ENCODE measurements around the gene SEC22A.

SEC22A gene

DNA sequence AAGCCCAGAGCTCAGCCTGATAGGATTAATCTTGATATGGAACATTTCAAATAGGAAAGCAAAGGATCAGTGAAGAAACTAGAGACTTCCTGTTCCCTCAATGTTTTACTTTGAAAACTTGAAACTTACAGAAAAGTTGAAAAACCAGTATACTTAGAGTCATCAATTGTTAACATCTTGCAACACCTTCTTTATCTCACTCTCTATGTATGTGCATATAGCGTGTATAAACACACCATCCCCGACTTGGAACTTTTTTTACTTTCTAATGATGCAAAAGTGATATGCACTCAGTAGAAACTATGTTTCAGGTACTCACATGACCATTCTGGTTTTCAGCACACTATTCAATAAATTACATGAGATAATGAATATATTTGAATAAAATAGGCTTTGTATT, 60.5 kb downstream of the SEC22A start:
- FAIRE-seq (no peak), DNase-seq (ENCODE audit: low spot score) (no peak)

GRCh38 chr3:123262868-123263267, 61.1 kb downstream of the SEC22A start:
- DNase-seq (ENCODE audit: low spot score): no peak
- no peak for FAIRE-seq

- no peak for FAIRE-seq
- no peak for DNase-seq (ENCODE audit: low spot score)
These were observed 62.2 kb downstream of the SEC22A start for GRCh38 chr3:123263941-123264340.

DNA sequence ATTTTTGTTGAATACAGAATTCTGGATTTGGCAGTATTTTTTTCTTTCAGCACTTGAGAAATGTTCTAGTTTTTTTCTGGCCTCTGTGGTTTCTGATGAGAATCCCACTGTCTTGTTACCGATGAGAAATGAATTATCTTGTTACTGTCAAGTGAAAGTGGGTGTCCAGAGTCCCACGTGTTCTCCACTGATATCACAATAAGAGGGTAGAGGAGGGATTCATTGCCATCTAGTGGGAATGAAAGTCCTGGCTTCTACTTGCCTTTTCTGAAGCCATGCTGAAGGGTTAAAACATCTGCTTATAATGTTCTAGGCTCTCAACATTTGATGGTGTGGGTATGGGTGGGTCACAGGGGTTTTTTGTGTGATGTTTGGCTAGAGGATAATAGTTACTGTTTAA, 66.1 kb downstream of the SEC22A start:
- no peak for DNase-seq (ENCODE audit: low spot score)
- no peak for FAIRE-seq

- DNase-seq (ENCODE audit: low spot score): no peak
These were observed 69.1 kb downstream of the SEC22A start for GRCh38 chr3:123270818-123271217.

DNA sequence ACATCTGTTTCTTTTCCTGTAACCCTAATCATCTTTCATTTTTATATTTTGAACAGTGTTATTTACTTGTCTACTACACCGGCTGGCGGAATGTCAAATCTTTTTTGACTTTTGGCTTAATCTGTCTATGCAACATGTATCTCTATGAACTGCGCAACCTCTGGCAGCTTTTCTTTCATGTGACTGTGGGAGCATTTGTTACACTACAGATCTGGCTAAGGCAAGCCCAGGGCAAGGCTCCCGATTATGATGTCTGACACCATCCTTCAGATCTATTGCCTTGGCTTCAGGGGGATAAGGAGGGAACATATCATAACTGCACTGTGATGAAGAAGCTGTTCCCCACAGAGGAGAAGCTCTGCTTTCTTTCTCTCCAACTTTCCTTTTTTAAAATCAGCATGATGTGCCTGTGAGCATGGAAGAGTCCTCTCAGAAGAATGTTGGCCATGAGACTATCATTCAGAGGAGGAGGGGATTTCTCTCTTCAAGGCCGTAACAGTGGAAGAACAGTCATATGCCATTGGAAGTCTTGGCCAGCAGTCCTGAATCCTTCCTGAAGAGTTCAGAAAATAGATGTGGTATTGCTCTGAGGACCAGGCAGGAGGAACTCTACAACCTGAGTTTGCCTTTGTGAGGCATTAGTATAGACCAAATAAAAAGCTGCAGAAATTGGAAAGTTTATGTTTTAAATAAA, 69.9 kb downstream of the SEC22A start:
- DNase-seq (ENCODE audit: low spot score) (no peak), FAIRE-seq (no peak)

More at GRCh38 chr3:123270818-123271217, 69.1 kb downstream of the SEC22A start:
- no peak for FAIRE-seq

DNA sequence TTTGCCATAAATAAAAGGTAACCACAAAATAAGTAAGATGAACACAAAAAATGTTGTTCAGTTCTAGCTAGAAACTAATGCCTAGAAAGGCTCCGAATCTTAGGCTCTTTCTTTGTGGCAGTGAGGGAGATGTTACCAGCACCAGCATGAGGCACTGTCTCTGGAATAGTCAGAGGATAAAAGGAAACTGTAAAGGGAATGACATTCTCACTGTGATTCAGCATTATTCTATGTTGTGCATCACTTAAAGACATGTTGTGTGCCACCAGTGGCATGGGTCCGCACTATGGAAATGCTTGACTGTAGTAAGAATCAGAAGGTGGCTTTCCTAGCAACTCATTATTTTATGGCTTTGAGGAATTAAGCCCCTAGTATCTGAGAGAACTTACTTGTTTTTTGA, 70.8 kb downstream of the SEC22A start:
- DNase-seq (ENCODE audit: low spot score) (no peak), FAIRE-seq (no peak)

- DNase-seq (ENCODE audit: low spot score) (no peak), FAIRE-seq (no peak)
These were observed 73.9 kb downstream of the SEC22A start for GRCh38 chr3:123275691-123276090.

DNA sequence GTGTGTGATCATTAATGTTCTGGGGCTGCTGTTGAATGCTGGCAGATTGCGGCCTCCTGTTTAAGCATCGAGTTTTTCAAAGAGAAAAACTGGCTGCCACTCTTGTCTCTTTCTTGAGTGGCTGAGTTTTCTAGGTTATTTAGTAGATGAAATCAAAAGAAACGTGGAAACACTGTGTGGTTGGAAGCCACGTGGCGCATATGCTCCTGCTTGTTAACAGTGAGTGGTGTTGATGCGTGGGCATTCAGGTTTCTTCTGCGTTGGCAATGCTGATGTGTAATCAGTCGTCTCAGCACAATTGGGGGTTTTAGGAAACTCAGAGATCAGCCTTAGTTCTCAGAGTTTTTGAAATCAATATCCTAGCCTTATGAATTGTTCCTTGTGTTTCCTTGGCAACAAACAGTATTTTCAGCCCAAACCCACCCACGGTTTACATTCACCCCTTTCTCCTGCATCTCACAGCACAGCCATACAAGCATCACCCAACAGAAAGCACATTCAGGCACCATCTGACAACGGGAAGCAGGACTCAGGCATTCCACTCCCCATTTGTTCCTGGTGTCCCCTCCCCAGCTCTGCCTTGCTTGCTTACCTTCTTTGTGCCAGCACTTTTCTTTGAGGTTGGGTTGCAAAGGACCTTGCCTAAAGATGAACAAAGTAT, 74.7 kb downstream of the SEC22A start:
- DNase-seq (ENCODE audit: low spot score) (no peak), FAIRE-seq (no peak)

DNA sequence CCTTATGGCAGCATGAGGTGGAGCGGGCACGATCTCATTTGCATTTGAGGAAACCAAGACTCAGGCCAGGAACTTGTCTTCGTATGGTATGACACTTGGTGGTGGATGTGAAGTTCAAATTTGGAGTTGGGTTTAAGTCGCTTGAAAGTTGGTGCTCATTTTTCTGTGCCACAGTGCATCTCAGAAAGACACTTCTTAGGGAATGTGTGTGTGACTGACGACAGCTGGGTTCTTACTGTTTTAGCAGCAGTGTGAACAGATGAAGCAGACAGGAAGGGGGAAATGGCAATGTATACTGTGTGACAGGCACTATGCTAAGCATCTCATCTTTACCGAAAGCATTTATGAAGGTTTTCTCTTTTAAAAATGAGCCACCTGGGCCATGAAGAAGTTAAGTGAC, 75.4 kb downstream of the SEC22A start:
- DNase-seq (ENCODE audit: low spot score) (no peak), FAIRE-seq (no peak)

DNA sequence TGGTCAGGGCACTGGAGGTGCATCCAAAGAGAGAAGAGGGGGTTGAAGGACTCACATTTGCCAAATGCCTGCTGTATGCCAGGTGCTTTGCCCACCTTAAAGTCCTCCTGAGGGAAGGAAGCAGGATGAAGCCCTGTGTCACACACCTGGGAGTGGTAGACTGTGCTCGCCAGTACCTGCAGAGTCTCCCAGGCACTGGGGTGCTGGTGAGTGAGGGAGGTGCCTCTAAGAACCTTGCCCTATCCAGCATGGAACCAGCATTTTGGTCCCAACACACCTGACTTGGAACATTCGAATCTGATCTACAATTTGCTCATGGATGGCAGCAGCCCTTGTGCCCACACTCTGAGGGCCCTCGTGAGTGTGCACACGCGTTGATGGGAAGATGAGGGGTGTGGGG, 76.7 kb downstream of the SEC22A start:
- FAIRE-seq (no peak), DNase-seq (ENCODE audit: low spot score) (no peak)

DNA sequence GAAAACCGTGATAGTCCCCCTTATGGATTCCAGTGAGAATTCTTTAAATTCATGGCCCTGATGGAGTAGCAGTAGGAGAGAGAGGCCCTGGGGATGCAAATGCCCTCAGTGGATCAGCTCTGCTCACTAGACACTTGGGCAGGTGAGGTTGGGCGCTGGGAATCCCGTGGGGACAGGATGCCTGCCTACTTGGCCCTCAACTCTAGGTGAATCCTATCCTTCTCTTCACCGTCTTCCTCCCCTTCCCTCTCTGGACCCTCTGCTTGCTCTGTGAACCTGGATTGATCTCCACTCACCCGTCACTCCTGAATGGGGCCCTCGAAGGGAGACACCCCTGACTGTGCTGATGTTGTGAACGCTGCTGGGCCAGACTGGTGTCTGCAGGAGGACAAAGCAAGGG, 77.4 kb downstream of the SEC22A start:
- FAIRE-seq (no peak), DNase-seq (ENCODE audit: low spot score) (no peak)

DNA sequence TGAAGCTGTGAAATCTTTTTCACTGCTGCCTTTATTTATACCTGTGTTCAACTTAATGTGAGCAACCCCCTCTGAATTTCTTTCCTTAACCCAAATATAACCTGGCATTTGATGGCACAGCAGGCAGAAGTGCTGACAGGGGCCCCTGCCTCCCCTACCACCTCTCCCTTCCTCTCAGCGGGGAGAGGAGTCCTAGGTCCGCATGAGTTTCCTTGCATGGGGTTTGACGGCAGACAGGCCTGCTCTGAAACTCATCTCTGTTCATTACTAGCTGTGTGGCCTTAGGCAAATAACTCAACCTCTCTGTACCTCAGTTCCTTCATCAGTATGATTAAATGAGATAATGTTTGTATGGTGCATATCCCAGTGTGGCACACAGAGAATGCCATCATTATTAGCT, 79.7 kb downstream of the SEC22A start:
- FAIRE-seq: no peak
- no peak for DNase-seq (ENCODE audit: low spot score)

GRCh38 chr3:123281929-123282328, 80.2 kb downstream of the SEC22A start:
- DNase-seq (ENCODE audit: low spot score) (no peak), FAIRE-seq (no peak)

DNA sequence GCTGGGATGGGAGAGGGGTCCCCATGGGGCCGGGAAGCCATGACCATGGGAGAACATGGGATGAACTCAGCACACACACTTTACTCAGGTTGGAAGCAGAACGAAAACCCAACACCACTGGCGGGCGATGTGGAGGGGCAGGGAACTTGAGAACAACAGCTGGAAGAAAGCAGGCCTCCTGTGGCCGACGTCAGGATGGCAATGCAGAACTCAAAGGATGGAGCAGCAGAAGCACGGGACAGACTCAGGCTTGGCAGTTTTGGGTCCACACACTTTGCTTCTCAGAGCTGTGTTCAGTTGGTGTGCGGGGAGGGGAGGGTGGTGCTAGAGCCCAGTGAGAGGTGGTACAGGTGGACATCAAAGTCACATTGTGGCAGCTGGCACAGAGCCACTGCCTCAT, 80.7 kb downstream of the SEC22A start:
- FAIRE-seq (no peak), DNase-seq (ENCODE audit: low spot score) (no peak)

DNA sequence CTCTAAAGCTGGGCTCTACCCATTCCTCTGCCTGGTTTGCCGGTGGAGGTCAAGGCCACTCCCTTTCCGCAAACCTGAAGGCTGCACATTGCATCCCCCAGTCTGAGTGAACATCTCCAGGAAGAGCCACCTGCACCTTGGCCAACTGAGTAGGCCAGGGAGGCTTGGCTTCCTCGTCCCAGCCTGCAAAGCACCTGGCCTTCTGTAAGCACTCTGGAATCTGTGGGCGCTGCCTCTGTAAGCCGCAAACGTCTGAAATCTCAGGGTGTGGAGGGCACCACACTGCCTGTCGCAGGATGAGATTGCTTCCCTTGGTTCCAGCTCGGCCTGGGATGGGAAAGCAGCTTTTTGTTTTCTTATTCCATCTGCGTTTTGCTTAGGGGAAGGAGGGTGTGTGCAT, 81.3 kb downstream of the SEC22A start:
- no peak for DNase-seq (ENCODE audit: low spot score)
- no peak for FAIRE-seq

DNA sequence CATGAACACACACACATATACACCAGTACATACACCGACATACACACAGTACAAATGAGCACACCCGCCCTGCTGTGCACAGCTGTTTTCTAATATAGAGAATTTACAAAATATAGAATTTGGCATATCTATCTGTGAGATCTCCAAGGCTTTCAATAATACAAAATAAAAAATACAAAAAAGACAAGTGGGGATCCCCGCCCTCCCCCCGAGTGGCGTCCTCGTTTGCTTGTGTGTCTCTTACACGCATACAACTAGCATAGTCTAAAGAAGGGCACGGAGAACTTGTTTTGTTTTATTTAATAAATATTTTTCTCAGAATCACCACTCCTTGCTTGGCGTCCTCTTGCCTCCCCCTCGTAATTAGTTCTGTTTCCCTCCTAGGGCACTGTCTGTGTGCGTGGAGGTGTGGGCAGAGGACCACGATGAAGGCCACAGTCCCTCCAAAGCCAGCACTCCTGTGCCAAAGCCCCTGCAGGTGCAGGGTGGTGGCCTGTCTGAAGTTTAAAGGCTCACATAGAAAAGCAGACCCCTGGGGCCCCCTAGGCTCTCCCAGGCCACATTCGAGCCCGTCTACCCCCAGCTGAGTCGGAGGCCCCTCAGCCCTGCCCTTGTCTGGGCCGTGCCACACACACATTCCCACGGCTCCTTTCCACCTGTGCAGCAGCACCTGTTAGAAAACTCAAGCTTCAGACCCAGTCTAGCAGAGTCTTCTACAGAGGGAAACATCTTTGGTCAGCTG, 82.1 kb downstream of the SEC22A start:
- FAIRE-seq (no peak), DNase-seq (ENCODE audit: low spot score) (no peak)

- no peak for FAIRE-seq
- DNase-seq (ENCODE audit: low spot score): no peak
These were observed 82.8 kb downstream of the SEC22A start for GRCh38 chr3:123284399-123285010.

GRCh38 chr3:123285066-123285465, 83.3 kb downstream of the SEC22A start:
- FAIRE-seq: no peak
- DNase-seq (ENCODE audit: low spot score): no peak

- no peak for FAIRE-seq
- no peak for DNase-seq (ENCODE audit: low spot score)
These were observed 83.7 kb downstream of the SEC22A start for GRCh38 chr3:123285479-123285878.

DNA sequence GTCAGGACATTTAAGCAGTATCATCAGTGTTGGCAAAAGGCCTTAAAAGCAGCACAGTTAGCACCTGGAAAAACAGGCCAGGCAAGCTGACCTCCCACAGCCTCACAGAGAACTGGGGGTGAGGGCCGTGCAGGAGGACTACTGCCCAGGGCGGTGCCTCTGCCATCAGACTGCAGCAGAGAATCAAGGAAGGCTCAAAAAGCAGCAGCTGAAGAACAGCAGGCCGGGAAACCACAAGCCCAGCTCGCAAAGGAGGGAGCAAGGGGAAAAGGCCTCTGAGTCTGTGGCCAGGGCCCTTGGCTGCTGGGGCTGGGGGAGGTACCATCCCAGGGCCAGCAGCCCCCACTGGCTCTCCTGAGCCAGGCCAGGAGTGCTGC, 84.2 kb downstream of the SEC22A start:
- FAIRE-seq (no peak), DNase-seq (ENCODE audit: low spot score) (no peak)

GRCh38 chr3:123286308-123287023, 84.7 kb downstream of the SEC22A start:
- peak; percentile 29 for DNase-seq (ENCODE audit: low spot score)
- no peak for FAIRE-seq
